ENCODE results near the gene HAPLN1.
A peak's percentile ranks its signal among the peaks of the same experiment; 100 is the strongest.

The HAPLN1 gene

GRCh38 chr5:83721953-83722901, 1.6 kb upstream of the HAPLN1 start (continued):
- 0 out of 2 replicates have a peak, but pooled peaks have one; percentile 20 for TF ChIP-seq ZNF449 (tag by site-specific recombination; IDR thresholded peaks at IDR 0.05)
- TF ChIP-seq ZNF202 (tag by site-specific recombination; IDR thresholded peaks at IDR 0.05; ENCODE audit: borderline replicate concordance), result no peak
- no peak for TF ChIP-seq ZNF677 (tag by site-specific recombination; IDR thresholded peaks at IDR 0.05)
- no peak for TF ChIP-seq ZNF175 (tag by site-specific recombination; IDR thresholded peaks at IDR 0.05)
- TF ChIP-seq ZNF843 (tag by site-specific recombination; IDR thresholded peaks at IDR 0.05), result peak; percentile 36; the same call in 1 of the 2 replicates
- TF ChIP-seq ZNF391 (tag by site-specific recombination; IDR thresholded peaks at IDR 0.05; ENCODE audit: borderline replicate concordance, low read depth), result no peak; the same call in 1 of the 2 replicates
- TF ChIP-seq HOXA7 (CRISPR knock-in tag; IDR thresholded peaks at IDR 0.05; ENCODE audit: borderline replicate concordance), result no peak
- TF ChIP-seq ZFP3 (tag by site-specific recombination; IDR thresholded peaks at IDR 0.05; ENCODE audit: low read depth), result no peak
- TF ChIP-seq, protein P1, sequence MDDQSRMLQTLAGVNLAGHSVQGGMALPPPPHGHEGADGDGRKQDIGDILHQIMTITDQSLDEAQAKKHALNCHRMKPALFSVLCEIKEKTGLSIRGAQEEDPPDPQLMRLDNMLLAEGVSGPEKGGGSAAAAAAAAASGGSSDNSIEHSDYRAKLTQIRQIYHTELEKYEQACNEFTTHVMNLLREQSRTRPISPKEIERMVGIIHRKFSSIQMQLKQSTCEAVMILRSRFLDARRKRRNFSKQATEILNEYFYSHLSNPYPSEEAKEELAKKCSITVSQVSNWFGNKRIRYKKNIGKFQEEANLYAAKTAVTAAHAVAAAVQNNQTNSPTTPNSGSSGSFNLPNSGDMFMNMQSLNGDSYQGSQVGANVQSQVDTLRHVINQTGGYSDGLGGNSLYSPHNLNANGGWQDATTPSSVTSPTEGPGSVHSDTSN (CRISPR knock-in tag; IDR thresholded peaks at IDR 0.05), result 0 out of 2 replicates have a peak, but pooled peaks have one; percentile 51
- TF ChIP-seq ZNF292 (tag by site-specific recombination; IDR thresholded peaks at IDR 0.05; ENCODE audit: borderline replicate concordance, low read depth), result no peak
- no peak for TF ChIP-seq ZSCAN23 (tag by site-specific recombination; IDR thresholded peaks at IDR 0.05)
- no peak for TF ChIP-seq MYNN (tag by site-specific recombination; IDR thresholded peaks at IDR 0.05; ENCODE audit: borderline replicate concordance)
- TF ChIP-seq ZBTB44 (tag by site-specific recombination; IDR thresholded peaks at IDR 0.05), result no peak
- TF ChIP-seq, protein P2, sequence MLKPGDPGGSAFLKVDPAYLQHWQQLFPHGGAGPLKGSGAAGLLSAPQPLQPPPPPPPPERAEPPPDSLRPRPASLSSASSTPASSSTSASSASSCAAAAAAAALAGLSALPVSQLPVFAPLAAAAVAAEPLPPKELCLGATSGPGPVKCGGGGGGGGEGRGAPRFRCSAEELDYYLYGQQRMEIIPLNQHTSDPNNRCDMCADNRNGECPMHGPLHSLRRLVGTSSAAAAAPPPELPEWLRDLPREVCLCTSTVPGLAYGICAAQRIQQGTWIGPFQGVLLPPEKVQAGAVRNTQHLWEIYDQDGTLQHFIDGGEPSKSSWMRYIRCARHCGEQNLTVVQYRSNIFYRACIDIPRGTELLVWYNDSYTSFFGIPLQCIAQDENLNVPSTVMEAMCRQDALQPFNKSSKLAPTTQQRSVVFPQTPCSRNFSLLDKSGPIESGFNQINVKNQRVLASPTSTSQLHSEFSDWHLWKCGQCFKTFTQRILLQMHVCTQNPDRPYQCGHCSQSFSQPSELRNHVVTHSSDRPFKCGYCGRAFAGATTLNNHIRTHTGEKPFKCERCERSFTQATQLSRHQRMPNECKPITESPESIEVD (tag by site-specific recombination; IDR thresholded peaks at IDR 0.05), result no peak
- TF ChIP-seq, protein P3, sequence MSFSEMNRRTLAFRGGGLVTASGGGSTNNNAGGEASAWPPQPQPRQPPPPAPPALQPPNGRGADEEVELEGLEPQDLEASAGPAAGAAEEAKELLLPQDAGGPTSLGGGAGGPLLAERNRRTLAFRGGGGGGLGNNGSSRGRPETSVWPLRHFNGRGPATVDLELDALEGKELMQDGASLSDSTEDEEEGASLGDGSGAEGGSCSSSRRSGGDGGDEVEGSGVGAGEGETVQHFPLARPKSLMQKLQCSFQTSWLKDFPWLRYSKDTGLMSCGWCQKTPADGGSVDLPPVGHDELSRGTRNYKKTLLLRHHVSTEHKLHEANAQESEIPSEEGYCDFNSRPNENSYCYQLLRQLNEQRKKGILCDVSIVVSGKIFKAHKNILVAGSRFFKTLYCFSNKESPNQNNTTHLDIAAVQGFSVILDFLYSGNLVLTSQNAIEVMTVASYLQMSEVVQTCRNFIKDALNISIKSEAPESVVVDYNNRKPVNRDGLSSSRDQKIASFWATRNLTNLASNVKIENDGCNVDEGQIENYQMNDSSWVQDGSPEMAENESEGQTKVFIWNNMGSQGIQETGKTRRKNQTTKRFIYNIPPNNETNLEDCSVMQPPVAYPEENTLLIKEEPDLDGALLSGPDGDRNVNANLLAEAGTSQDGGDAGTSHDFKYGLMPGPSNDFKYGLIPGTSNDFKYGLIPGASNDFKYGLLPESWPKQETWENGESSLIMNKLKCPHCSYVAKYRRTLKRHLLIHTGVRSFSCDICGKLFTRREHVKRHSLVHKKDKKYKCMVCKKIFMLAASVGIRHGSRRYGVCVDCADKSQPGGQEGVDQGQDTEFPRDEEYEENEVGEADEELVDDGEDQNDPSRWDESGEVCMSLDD (tag by site-specific recombination; IDR thresholded peaks at IDR 0.05), result peak; percentile 79
- no peak for TF ChIP-seq ZNF777 (tag by site-specific recombination; IDR thresholded peaks at IDR 0.05; ENCODE audit: borderline replicate concordance)
- TF ChIP-seq, protein P4, sequence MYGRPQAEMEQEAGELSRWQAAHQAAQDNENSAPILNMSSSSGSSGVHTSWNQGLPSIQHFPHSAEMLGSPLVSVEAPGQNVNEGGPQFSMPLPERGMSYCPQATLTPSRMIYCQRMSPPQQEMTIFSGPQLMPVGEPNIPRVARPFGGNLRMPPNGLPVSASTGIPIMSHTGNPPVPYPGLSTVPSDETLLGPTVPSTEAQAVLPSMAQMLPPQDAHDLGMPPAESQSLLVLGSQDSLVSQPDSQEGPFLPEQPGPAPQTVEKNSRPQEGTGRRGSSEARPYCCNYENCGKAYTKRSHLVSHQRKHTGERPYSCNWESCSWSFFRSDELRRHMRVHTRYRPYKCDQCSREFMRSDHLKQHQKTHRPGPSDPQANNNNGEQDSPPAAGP (tag by site-specific recombination; IDR thresholded peaks at IDR 0.05), result peak; percentile 46; the same call in 1 of the 2 replicates
- no peak for TF ChIP-seq ZNF747 (tag by site-specific recombination; IDR thresholded peaks at IDR 0.05)
- TF ChIP-seq GFI1B (tag by site-specific recombination; IDR thresholded peaks at IDR 0.05), result no peak
- TF ChIP-seq ZNF132 (tag by site-specific recombination; IDR thresholded peaks at IDR 0.05; ENCODE audit: borderline replicate concordance), result no peak
- TF ChIP-seq ZNF473 (tag by site-specific recombination; IDR thresholded peaks at IDR 0.05), result no peak
- TF ChIP-seq ZNF645 (tag by site-specific recombination; IDR thresholded peaks at IDR 0.05), result no peak
- no peak for TF ChIP-seq BCL11A (tag by site-specific recombination; IDR thresholded peaks at IDR 0.05; ENCODE audit: low read depth)
- no peak for TF ChIP-seq ZNF146 (tag by site-specific recombination; IDR thresholded peaks at IDR 0.05)

Measured in HEK293 (cell line).